Activated T-helper 2 cell treated with anti-CD3 and anti-CD28 coated beads, Interferon-gamma antibody, Interleukin-2, Interleukin-4, amounts not matched to agents 10 μg/mL and 5 μg/mL and 100 μg/mL, durations not matched to agents 14 hours and 24 hours and 36 hours (primary cell): ENCODE data around the gene CHRNB1. TPM values are rescaled to one million over a fixed set of nuclear protein-coding genes. Genes with fewer than 3 reads are reported as not detected.

Source experiments
- DNase-seq: peaks from one replicate; pipeline ENCODE4 v3.0.0; 2021; ENCODE audit warnings: low spot score
- H3K27ac Mint-ChIP-seq: one replicate; pipeline ENCODE4 v1.8.0; 2021; ENCODE audit warnings: mixed read lengths
- H3K27me3 Mint-ChIP-seq: one replicate; pipeline ENCODE4 v1.8.0; 2021; ENCODE audit warnings: low read depth, mixed read lengths
- H3K36me3 Mint-ChIP-seq: one replicate; pipeline ENCODE4 v1.8.0; 2021; ENCODE audit warnings: low read depth, mixed read lengths
- H3K4me1 Mint-ChIP-seq: one replicate; pipeline ENCODE4 v1.8.0; 2021; ENCODE audit warnings: low read depth, mixed read lengths
- H3K4me3 Mint-ChIP-seq: one replicate; pipeline ENCODE4 v1.8.0; 2021; ENCODE audit warnings: low read depth, mild to moderate bottlenecking, moderate library complexity, mixed read lengths
- H3K9me3 Mint-ChIP-seq: one replicate; pipeline ENCODE4 v1.8.0; 2021; ENCODE audit warnings: mixed read lengths
- intact Hi-C: fragments of 100-400 bp; cut with micrococcal nuclease; formaldehyde crosslinking; loops from one replicate; pipeline ENCODE4 v1.15.1; 2023
- total RNA-seq: library from RNA; stranded (reverse); gene quantifications from 2 replicates; pipeline ENCODE4 v1.2.3, GENCODE V29; 2022

The CHRNB1 gene
- total RNA-seq = 6.6 and 6.9 TPM in 2 replicates

GRCh38 chr17:7444682-7445618, at the start of gene CHRNB1:
Gene CHRNB1, plus strand, starts transcription at chr17:7445061. Its CDS starts 67 bp downstream, at chr17:7445128.
- H3K9me3 Mint-ChIP-seq = no peaks in the 10 kb centered on the region
- no peak within 1 kb of the TSS for H3K27ac Mint-ChIP-seq
- peaks cover 52% of the 10 kb centered on the region for H3K27me3 Mint-ChIP-seq
- H3K36me3 Mint-ChIP-seq = peaks cover 24% of the 10 kb centered on the region
- H3K4me3 Mint-ChIP-seq = peak within 1 kb of the TSS; percentile 69
- H3K4me1 Mint-ChIP-seq = peaks cover 17% of the 10 kb centered on the region
- intact Hi-C loops = loop anchor here (1.0 kb wide), 1 partner anchor 10 kb away; no protein-coding TSS in a partner anchor
- DNase-seq = no peak

GRCh38 chr17:7396147-7396546, 48.7 kb upstream of the CHRNB1 start:
- intact Hi-C loops = no loop called here
- H3K4me3 Mint-ChIP-seq = peak overlapping the region; percentile 3
- no peaks in the 10 kb centered on the region for H3K9me3 Mint-ChIP-seq
- no peak overlapping the region for H3K27ac Mint-ChIP-seq
- H3K27me3 Mint-ChIP-seq = no peaks in the 10 kb centered on the region
- H3K4me1 Mint-ChIP-seq = peaks cover 15% of the 10 kb centered on the region
- no peak for DNase-seq
- peaks cover 16% of the 10 kb centered on the region for H3K36me3 Mint-ChIP-seq

- H3K9me3 Mint-ChIP-seq = no peaks in the 10 kb centered on the region
- intact Hi-C loops = no loop called here
- DNase-seq = no peak
- no peak overlapping the region for H3K4me3 Mint-ChIP-seq
- H3K27ac Mint-ChIP-seq = no peak overlapping the region
- H3K36me3 Mint-ChIP-seq = peaks cover 4% of the 10 kb centered on the region
- H3K4me1 Mint-ChIP-seq = peaks cover 12% of the 10 kb centered on the region
- H3K27me3 Mint-ChIP-seq = no peaks in the 10 kb centered on the region
Observed at GRCh38 chr17:7398612-7399011, 46.2 kb upstream of the CHRNB1 start.

GRCh38 chr17:7403043-7403726, 41.7 kb upstream of the CHRNB1 start:
- peaks cover 4% of the 10 kb centered on the region for H3K36me3 Mint-ChIP-seq
- H3K4me1 Mint-ChIP-seq = peaks cover 11% of the 10 kb centered on the region
- peak overlapping the region; percentile 92 for H3K27ac Mint-ChIP-seq
- H3K9me3 Mint-ChIP-seq = no peaks in the 10 kb centered on the region
- intact Hi-C loops = loop anchor here (5.0 kb wide), 1 partner anchor 169 kb away; no protein-coding TSS in a partner anchor
- peak overlapping the region; percentile 87 for H3K4me3 Mint-ChIP-seq
- no peak for DNase-seq
- H3K27me3 Mint-ChIP-seq = peaks cover 11% of the 10 kb centered on the region

- Mint-ChIP-seq H3K27ac (peak overlapping the region; percentile 92), H3K27me3 (peaks cover 11% of the 10 kb centered on the region), H3K4me3 (peak overlapping the region; percentile 87), H3K4me1 (peaks cover 11% of the 10 kb centered on the region), H3K9me3 (no peaks in the 10 kb centered on the region), H3K36me3 (peaks cover 4% of the 10 kb centered on the region)
- intact Hi-C loops = loop anchor here (5.0 kb wide), 1 partner anchor 169 kb away; no protein-coding TSS in a partner anchor
- DNase-seq = no peak
Observed at GRCh38 chr17:7403727-7403976, 41.2 kb upstream of the CHRNB1 start.

GRCh38 chr17:7403977-7404736, 40.7 kb upstream of the CHRNB1 start, which contains the start of gene TMEM256:
Gene TMEM256, minus strand, starts transcription at chr17:7404097. Its CDS starts 13 bp downstream, at chr17:7404084.
- Mint-ChIP-seq H3K9me3 (no peaks in the 10 kb centered on the region), H3K27ac (peak within 1 kb of the TSS; percentile 92), H3K4me1 (peaks cover 11% of the 10 kb centered on the region), H3K4me3 (peak within 1 kb of the TSS; percentile 87), H3K27me3 (peaks cover 13% of the 10 kb centered on the region), H3K36me3 (peaks cover 4% of the 10 kb centered on the region)
- peak; percentile 95 for DNase-seq
- intact Hi-C loops = loop anchor here (1.0 to 5.0 kb wide), 4 partner anchors 10 to 168 kb away; partner anchors contain the start of genes PLSCR3, POLR2A and TMEM102

GRCh38 chr17:7404737-7405349, 40.0 kb upstream of the CHRNB1 start:
- Mint-ChIP-seq H3K27me3 (peaks cover 18% of the 10 kb centered on the region), H3K27ac (peak overlapping the region; percentile 92), H3K9me3 (no peaks in the 10 kb centered on the region), H3K36me3 (peaks cover 4% of the 10 kb centered on the region), H3K4me1 (peaks cover 11% of the 10 kb centered on the region), H3K4me3 (peak overlapping the region; percentile 87)
- no peak for DNase-seq
- intact Hi-C loops = loop anchor here (1.0 to 5.0 kb wide), 4 partner anchors 11 to 167 kb away; partner anchors contain the start of genes PLSCR3, POLR2A and TMEM102

- intact Hi-C loops = no loop called here
- no peak for DNase-seq
- peak overlapping the region; percentile 28 for H3K27ac Mint-ChIP-seq
- peaks cover 11% of the 10 kb centered on the region for H3K4me1 Mint-ChIP-seq
- no peaks in the 10 kb centered on the region for H3K9me3 Mint-ChIP-seq
- H3K36me3 Mint-ChIP-seq = peaks cover 4% of the 10 kb centered on the region
- peak overlapping the region; percentile 78 for H3K4me3 Mint-ChIP-seq
- peaks cover 18% of the 10 kb centered on the region for H3K27me3 Mint-ChIP-seq
Observed at GRCh38 chr17:7405350-7406234, 39.3 kb upstream of the CHRNB1 start.

GRCh38 chr17:7406235-7406825, 38.5 kb upstream of the CHRNB1 start:
- H3K27ac Mint-ChIP-seq = no peak overlapping the region
- no peak for DNase-seq
- peak overlapping the region; percentile 71 for H3K4me3 Mint-ChIP-seq
- H3K27me3 Mint-ChIP-seq = peaks cover 18% of the 10 kb centered on the region
- intact Hi-C loops = no loop called here
- H3K36me3 Mint-ChIP-seq = peaks cover 4% of the 10 kb centered on the region
- H3K4me1 Mint-ChIP-seq = peaks cover 11% of the 10 kb centered on the region
- H3K9me3 Mint-ChIP-seq = no peaks in the 10 kb centered on the region

- Mint-ChIP-seq H3K4me3 (no peak overlapping the region), H3K4me1 (peaks cover 9% of the 10 kb centered on the region), H3K36me3 (no peaks in the 10 kb centered on the region), H3K27me3 (peaks cover 18% of the 10 kb centered on the region), H3K27ac (no peak overlapping the region), H3K9me3 (no peaks in the 10 kb centered on the region)
- DNase-seq = no peak
- intact Hi-C loops = no loop called here
Observed at GRCh38 chr17:7407082-7407481, 37.8 kb upstream of the CHRNB1 start.
